ENCODE measurements around the gene PDE3B. TPM values are rescaled to one million over a fixed set of nuclear protein-coding genes. Genes with fewer than 3 reads are reported as not detected.
"Not testable (repeated sequence)": the region's sequence is repeated elsewhere in the genome, so short reads cannot be mapped to it uniquely, and the experiment has no call there.

Gene PDE3B
- total and polyA plus RNA-seq, 3 donors from 2014 or later = 22.3 to 39.5 (median 25.8) TPM

DNA sequence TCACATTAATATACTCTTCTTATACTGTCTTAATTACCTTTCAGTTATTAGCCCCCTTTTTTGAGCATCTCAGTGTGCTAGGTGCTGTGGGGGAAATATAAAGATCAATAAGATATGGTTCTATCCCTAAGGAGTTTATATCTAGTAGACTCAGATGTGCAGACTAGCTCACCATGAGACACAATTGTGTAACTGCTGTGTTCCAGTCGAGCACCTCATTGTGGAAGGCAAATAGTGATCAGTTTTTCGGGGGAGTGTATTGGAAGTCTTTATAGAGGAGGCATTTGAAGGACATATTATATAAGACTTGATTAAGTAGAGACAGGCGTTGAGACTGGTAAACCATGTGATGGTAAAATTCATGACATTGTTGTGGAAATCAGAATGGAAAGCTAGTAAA is 11.8 kb downstream of the PDE3B start:
- Histone ChIP-seq H3K9me3 (no peaks in the 10 kb centered on the region), H3K27me3 (no peaks in the 10 kb centered on the region), H3K36me3 (ENCODE audit: low read depth, missing control alignments) (no peaks in the 10 kb centered on the region), H3K4me1 (peaks cover 5% of the 10 kb centered on the region), H3K4me3 (no peak overlapping the region), H3K27ac (no peak overlapping the region)
- intact Hi-C loops (cut with DNase I; ENCODE audit: low total_unique reads) = no loop called here
- no peak for TF ChIP-seq POLR2A (IDR thresholded peaks at IDR 0.05)
- TF ChIP-seq, protein P1, sequence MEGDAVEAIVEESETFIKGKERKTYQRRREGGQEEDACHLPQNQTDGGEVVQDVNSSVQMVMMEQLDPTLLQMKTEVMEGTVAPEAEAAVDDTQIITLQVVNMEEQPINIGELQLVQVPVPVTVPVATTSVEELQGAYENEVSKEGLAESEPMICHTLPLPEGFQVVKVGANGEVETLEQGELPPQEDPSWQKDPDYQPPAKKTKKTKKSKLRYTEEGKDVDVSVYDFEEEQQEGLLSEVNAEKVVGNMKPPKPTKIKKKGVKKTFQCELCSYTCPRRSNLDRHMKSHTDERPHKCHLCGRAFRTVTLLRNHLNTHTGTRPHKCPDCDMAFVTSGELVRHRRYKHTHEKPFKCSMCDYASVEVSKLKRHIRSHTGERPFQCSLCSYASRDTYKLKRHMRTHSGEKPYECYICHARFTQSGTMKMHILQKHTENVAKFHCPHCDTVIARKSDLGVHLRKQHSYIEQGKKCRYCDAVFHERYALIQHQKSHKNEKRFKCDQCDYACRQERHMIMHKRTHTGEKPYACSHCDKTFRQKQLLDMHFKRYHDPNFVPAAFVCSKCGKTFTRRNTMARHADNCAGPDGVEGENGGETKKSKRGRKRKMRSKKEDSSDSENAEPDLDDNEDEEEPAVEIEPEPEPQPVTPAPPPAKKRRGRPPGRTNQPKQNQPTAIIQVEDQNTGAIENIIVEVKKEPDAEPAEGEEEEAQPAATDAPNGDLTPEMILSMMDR (IDR thresholded peaks at IDR 0.05) = no peak
- 86 to 92% methylated on average over 3 of the region's 3 CpGs for WGBS, 2 donors
- no peak for DNase-seq

DNA sequence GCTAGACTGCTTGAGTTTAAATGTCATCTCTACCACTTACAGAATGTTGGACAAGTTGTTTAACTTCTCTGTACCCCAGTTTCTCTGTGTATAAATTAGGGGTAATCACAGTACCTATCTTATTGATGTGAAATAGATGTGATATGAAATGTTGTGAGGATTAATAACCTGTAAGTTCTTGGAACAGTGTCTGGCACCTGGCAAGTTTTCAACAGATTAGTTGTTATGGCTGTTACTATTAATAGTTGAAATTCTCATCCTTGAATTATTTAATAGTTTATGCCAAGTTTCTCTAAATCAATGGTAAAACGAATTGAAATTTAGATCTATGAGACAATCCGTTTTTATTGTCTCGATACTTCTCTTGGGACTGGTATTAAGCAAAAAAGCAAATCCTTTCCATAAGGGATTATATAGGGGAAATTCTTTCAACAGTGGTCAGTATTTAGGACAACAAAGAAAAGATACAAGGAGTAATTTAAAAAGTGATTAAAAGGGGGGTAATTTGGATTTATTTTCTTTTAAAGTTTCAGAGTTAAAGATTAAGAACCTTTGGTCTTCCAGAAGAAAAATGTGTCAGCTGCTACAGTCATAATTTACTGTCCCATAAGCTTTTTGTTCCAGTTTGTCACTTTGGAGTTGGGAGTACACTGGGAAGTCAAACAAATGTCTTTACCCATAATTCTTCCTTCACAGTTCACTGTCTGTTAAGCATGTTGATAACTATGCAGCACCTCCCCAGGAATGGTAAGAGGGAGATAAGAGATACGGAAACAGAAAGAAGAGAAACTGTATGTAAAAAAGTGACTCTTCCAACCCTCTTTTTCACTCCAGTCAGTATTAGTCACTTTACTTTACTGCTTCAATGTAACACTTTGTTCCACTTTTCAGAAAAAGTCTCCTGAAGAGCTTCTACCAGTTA is 13.2 kb downstream of the PDE3B start:
- TF ChIP-seq POLR2A (IDR thresholded peaks at IDR 0.05) = no peak
- TF ChIP-seq, protein P1 (IDR thresholded peaks at IDR 0.05) = no peak
- H3K4me1 ChIP-seq = peaks cover 5% of the 10 kb centered on the region
- DNase-seq = no peak
- H3K4me3 ChIP-seq = no peak overlapping the region
- WGBS, 2 donors = 54 to 55% methylated on average over 4 of the region's 4 CpGs
- H3K27me3 ChIP-seq = no peaks in the 10 kb centered on the region
- no peak overlapping the region for H3K27ac ChIP-seq
- no peaks in the 10 kb centered on the region for H3K9me3 ChIP-seq
- no peaks in the 10 kb centered on the region for H3K36me3 ChIP-seq (ENCODE audit: low read depth, missing control alignments)
- intact Hi-C loops (cut with DNase I; ENCODE audit: low total_unique reads) = no loop called here

DNA sequence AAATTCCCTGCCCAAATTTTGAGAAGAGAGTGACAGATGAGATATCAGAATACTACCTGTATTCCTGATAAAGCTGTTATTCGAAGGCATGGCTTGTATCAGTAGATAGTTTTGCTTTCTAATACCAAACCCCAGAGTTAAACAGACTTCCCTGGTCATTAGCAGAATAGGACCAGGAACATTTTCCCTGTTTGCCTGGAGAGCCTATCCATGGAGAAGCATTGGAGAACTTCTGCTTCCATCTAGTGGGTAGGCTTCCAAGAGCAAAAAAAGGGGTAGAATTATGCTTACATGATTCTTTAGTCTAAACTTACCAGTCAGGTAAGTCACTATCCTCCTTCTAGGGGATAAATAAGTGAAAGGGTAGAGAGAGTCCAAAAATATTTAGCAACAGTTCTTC is 14.2 kb downstream of the PDE3B start:
- 71 to 73% methylated on average over 1 of the region's 1 CpG for WGBS, 2 donors
- TF ChIP-seq POLR2A (IDR thresholded peaks at IDR 0.05) = no peak
- TF ChIP-seq, protein P1 (IDR thresholded peaks at IDR 0.05) = no peak
- Histone ChIP-seq H3K36me3 (ENCODE audit: low read depth, missing control alignments) (no peaks in the 10 kb centered on the region), H3K4me1 (peaks cover 5% of the 10 kb centered on the region), H3K27ac (no peak overlapping the region), H3K4me3 (no peak overlapping the region), H3K9me3 (no peaks in the 10 kb centered on the region), H3K27me3 (no peaks in the 10 kb centered on the region)
- no peak for DNase-seq
- intact Hi-C loops (cut with DNase I; ENCODE audit: low total_unique reads) = no loop called here

DNA sequence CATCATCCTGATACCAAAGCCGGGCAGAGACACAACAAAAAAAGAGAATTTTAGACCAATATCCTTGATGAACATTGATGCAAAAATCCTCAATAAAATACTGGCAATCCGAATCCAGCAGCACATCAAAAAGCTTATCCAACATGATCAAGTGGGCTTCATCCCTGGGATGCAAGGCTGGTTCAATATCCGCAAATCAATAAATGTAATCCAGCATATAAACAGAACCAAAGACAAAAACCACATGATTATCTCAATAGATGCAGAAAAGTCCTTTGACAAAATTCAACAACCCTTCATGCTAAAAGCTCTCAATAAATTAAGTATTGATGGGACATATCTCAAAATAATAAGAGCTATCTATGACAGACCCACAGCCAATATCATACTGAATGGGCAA is 21.3 kb downstream of the PDE3B start:
- H3K4me3 ChIP-seq; H3K27ac ChIP-seq; DNase-seq; H3K27me3 ChIP-seq; H3K9me3 ChIP-seq; intact Hi-C loops (cut with DNase I; ENCODE audit: low total_unique reads); H3K4me1 ChIP-seq; H3K36me3 ChIP-seq (ENCODE audit: low read depth, missing control alignments): not testable (repeated sequence)
- WGBS, 2 donors = 90 to 93% methylated on average over 3 of the region's 3 CpGs

DNA sequence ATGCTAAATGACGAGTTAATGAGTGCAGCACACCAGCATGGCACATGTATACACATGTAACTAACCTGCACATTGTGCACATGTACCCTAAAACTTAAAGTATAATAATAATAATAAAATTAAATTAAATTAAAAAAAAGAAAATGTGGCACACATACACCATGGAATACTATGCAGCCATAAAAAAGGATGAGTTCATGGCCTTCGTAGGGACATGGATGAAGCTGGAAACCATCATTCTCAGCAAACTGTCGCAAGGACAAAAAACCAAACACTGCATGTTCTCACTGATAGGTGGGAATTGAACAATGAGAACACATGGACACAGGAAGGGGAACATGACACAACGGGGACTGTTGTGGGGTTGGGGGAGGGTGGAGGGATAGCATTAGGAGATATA is 23.7 kb downstream of the PDE3B start:
- intact Hi-C loops (cut with DNase I; ENCODE audit: low total_unique reads); H3K4me3 ChIP-seq; H3K36me3 ChIP-seq (ENCODE audit: low read depth, missing control alignments); H3K27ac ChIP-seq; DNase-seq; H3K9me3 ChIP-seq; H3K4me1 ChIP-seq; H3K27me3 ChIP-seq: not testable (repeated sequence)
- 92 to 99% methylated on average over 4 of the region's 4 CpGs for WGBS, 2 donors

Measured in testis (tissue), 3 donors.